NCI-H1417 treated with DMSO at 0.1 percent for 48 hours (cell line): Measurements from ENCODE around the gene PPIP5K2.
A peak's percentile ranks its signal among the peaks of the same experiment; 100 is the strongest.

Experiments
- DNase-seq: peaks from one replicate; lab custom pipeline; 2025; lab: John Stamatoyannopoulos, UW

The PPIP5K2 gene

GRCh38 chr5:103245761-103246160, 125.7 kb downstream of the PPIP5K2 start:
- DNase-seq: no peak

- no peak for DNase-seq
Observed at GRCh38 chr5:103247118-103247517, 127.0 kb downstream of the PPIP5K2 start.

- no peak for DNase-seq
Observed at GRCh38 chr5:103249068-103249467, 129.0 kb downstream of the PPIP5K2 start.

- DNase-seq: no peak
Observed at GRCh38 chr5:103254921-103255320, 134.8 kb downstream of the PPIP5K2 start.

GRCh38 chr5:103255691-103256090, 135.6 kb downstream of the PPIP5K2 start:
- no peak for DNase-seq

- DNase-seq: no peak
Observed at GRCh38 chr5:103256178-103256577, 136.1 kb downstream of the PPIP5K2 start.

- peak; percentile 26 for DNase-seq
Observed at GRCh38 chr5:103258368-103258956, 138.4 kb downstream of the PPIP5K2 start, which contains the start of gene MACIR. TSS of gene MACIR (plus strand) at chr5:103258763. CDS start at chr5:103275920, 17,157 bp downstream.

GRCh38 chr5:103258957-103259704, 139.0 kb downstream of the PPIP5K2 start:
- no peak for DNase-seq

GRCh38 chr5:103259705-103260355, 139.7 kb downstream of the PPIP5K2 start:
- DNase-seq: no peak

GRCh38 chr5:103260951-103261350, 140.8 kb downstream of the PPIP5K2 start:
- DNase-seq: no peak
